Measurements from ENCODE around the gene GNG2. TPM values are rescaled to one million over a fixed set of nuclear protein-coding genes. Genes with fewer than 3 reads are reported as not detected.
A peak's percentile ranks its signal among the peaks of the same experiment; 100 is the strongest.

The GNG2 gene
- total and polyA plus RNA-seq, 4 donors, result 5.3 to 31.9 (median 12.5) TPM

DNA sequence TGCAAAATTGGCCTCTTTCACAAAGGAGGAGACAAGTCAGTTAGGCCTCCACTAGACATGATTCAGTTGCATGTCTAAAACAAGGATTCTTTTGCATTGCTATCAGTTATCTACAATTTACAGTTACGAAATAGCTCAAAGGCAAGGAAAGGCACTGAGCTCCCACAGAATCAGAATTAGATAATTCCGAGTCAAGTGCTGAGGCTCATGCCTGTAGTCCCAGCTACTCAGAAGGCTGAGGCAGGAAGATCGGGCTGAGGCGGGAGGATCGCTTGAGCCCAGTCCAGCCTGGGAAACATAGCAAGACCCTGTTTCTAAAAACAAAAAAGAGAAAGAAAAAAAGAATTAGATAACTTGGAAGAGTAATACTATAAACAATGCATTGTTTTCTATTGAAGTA lies 116.7 kb downstream of the GNG2 start:
- intact Hi-C loops (cut with DNase I), result no loop called here
- ATAC-seq (ENCODE audit: low FRiP score), result no peak
- H3K27ac ChIP-seq (ENCODE audit: low read depth in 1 of 2, low read length in 2 of 2), result no peak overlapping the region
- H3K27me3 ChIP-seq (ENCODE audit: control insufficient read depth in 1 of 2, insufficient read depth in 2 of 2, low read length in 1 of 2), result no peaks in the 10 kb centered on the region
- no peaks in the 10 kb centered on the region for H3K36me3 ChIP-seq (ENCODE audit: control insufficient read depth in 1 of 2, insufficient read depth in 2 of 2, low read length in 1 of 2)
- H3K4me1 ChIP-seq (ENCODE audit: control insufficient read depth in 1 of 2, insufficient read depth in 2 of 2, low read length in 2 of 2), result peaks cover 0 to 2% of the 10 kb centered on the region in 2 donors
- DNase-seq, result no peak
- H3K9me3 ChIP-seq (ENCODE audit: control insufficient read depth, low read length), result no peaks in the 10 kb centered on the region
- WGBS, 2 donors, result 85 to 88% methylated on average over 5 of the region's 5 CpGs
- H3K4me3 ChIP-seq (ENCODE audit: low read length in 2 of 2), result no peak overlapping the region

DNA sequence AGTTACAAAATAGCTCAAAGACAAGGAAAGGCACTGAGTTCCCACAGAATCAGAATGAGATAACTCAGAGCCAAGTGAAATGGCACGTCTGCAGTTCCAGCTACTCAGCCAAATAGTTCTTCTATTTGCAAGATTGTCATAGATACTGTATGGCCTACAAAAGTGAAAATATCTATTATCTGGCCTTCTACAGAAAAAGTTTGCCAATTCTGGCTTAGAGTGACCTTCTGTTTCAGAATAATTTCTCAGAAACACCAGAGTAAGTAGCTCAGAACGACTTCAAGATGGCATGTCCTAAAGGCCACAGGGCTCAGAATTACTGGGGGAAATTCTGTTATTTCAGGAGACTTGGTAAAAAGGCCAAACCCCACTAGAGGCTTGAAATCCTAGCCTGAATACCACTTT lies 118.3 kb downstream of the GNG2 start:
- intact Hi-C loops (cut with DNase I), result no loop called here
- H3K4me1 ChIP-seq (ENCODE audit: control insufficient read depth in 1 of 2, insufficient read depth in 2 of 2, low read length in 2 of 2), result peaks cover 0 to 2% of the 10 kb centered on the region in 2 donors
- H3K9me3 ChIP-seq (ENCODE audit: control insufficient read depth, low read length), result no peaks in the 10 kb centered on the region
- no peak overlapping the region for H3K4me3 ChIP-seq (ENCODE audit: low read length in 2 of 2)
- ATAC-seq (ENCODE audit: low FRiP score) (no peak), DNase-seq (no peak)
- WGBS, 2 donors, result 4 to 8% methylated on average over 2 of the region's 2 CpGs
- H3K36me3 ChIP-seq (ENCODE audit: control insufficient read depth in 1 of 2, insufficient read depth in 2 of 2, low read length in 1 of 2), result no peaks in the 10 kb centered on the region
- H3K27me3 ChIP-seq (ENCODE audit: control insufficient read depth in 1 of 2, insufficient read depth in 2 of 2, low read length in 1 of 2), result no peaks in the 10 kb centered on the region
- no peak overlapping the region for H3K27ac ChIP-seq (ENCODE audit: low read depth in 1 of 2, low read length in 2 of 2)

DNA sequence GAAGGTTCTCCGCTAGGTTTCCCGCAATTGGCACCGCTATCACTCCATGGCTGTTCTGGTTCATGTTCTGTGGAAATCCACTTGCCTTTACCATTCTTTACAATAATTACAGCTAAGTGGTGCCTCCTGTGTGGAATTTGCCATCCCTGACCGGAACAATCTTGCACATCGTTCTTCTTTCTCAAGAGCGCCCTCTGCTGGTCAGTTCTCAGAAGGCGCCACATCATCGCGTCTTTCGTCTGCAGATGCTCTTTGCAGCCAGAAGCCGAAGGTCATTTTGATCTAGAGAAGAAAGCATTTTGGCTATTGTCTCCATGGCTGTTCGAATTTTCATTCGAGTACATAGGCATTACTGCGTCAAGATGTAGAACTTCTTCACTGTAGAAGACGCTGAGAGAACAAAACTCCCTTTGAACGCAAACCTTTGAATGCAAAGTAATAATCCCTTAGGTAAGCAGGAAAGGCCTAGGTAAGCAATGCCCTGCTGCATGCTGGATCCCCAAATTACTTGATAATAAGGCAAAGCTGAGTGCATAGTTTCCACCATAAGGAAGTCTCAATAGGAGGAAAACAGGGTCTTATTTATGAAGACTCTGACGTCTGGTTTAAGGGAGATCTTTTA lies 118.8 kb downstream of the GNG2 start:
- H3K36me3 ChIP-seq (ENCODE audit: control insufficient read depth in 1 of 2, insufficient read depth in 2 of 2, low read length in 1 of 2), result no peaks in the 10 kb centered on the region
- no peak overlapping the region for H3K27ac ChIP-seq (ENCODE audit: low read depth in 1 of 2, low read length in 2 of 2)
- H3K9me3 ChIP-seq (ENCODE audit: control insufficient read depth, low read length), result no peaks in the 10 kb centered on the region
- H3K4me1 ChIP-seq (ENCODE audit: control insufficient read depth in 1 of 2, insufficient read depth in 2 of 2, low read length in 2 of 2), result peaks cover 0 to 2% of the 10 kb centered on the region in 2 donors
- no peaks in the 10 kb centered on the region for H3K27me3 ChIP-seq (ENCODE audit: control insufficient read depth in 1 of 2, insufficient read depth in 2 of 2, low read length in 1 of 2)
- intact Hi-C loops (cut with DNase I), result no loop called here
- DNase-seq (peak; percentile 87 to 91), ATAC-seq (ENCODE audit: low FRiP score) (peak; percentile 82)
- no peak overlapping the region for H3K4me3 ChIP-seq (ENCODE audit: low read length in 2 of 2)
- 20% methylated on average over 17 of the region's 17 CpGs for WGBS, 2 donors

DNA sequence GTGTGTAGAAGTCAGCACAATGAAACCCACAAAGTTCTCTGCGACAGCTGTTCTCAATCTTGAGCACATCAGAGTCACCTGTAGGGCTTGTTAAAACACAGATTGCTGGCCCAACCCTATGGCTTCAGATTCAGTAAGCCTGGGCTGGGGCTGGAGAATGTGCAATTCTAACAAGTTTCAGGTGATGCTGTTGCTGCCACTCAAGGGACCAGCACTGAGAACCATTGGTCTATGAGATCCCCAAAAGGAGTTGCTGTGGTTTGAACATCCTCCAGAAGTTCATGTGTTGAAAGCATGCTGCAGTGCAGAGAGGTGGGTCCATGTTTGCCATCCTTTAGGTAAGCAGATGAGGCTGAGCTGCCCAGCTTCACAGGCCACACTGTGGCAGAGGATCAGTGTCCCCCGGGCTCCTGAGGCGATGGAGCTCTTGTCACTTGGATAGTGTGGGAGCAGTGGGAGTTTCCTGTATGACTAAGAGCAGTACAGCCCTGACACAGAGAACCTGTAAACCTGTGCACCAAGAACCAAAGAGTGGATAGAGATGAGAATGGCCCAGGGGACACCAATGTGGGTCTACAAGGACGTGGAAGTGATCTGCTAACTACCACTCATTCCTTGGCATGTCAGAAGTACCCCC lies 120.9 kb downstream of the GNG2 start:
- intact Hi-C loops (cut with DNase I), result no loop called here
- Histone ChIP-seq H3K4me3 (ENCODE audit: low read length in 2 of 2) (no peak overlapping the region), H3K27me3 (ENCODE audit: control insufficient read depth in 1 of 2, insufficient read depth in 2 of 2, low read length in 1 of 2) (no peaks in the 10 kb centered on the region), H3K9me3 (ENCODE audit: control insufficient read depth, low read length) (no peaks in the 10 kb centered on the region), H3K27ac (ENCODE audit: low read depth in 1 of 2, low read length in 2 of 2) (no peak overlapping the region), H3K36me3 (ENCODE audit: control insufficient read depth in 1 of 2, insufficient read depth in 2 of 2, low read length in 1 of 2) (no peaks in the 10 kb centered on the region), H3K4me1 (ENCODE audit: control insufficient read depth in 1 of 2, insufficient read depth in 2 of 2, low read length in 2 of 2) (no peaks in the 10 kb centered on the region)
- no peak for DNase-seq
- no peak for ATAC-seq (ENCODE audit: low FRiP score)
- 95 to 96% methylated on average over 4 of the region's 4 CpGs for WGBS, 2 donors

DNA sequence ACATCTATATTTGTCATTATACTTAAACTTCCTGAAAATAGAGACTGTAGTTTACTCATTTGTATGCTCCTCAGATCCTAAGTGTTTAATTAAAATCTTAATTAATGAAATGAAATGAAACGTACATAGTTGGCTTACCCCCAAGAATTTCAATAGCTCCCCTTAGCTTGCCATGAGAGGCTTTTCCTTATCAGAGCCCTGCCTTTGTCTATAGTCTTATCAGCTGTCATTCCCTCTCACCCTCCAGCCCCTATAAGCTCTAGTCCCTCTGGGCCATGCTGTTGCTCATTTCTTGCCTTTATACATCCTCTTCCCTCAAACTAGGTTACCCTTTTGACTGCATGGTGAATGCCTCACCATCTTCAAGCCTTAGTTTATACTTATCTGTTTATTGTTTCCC lies 127.8 kb downstream of the GNG2 start:
- Histone ChIP-seq H3K27me3 (ENCODE audit: control insufficient read depth in 1 of 2, insufficient read depth in 2 of 2, low read length in 1 of 2) (no peaks in the 10 kb centered on the region), H3K9me3 (ENCODE audit: control insufficient read depth, low read length) (no peaks in the 10 kb centered on the region), H3K4me3 (ENCODE audit: low read length in 2 of 2) (no peak overlapping the region), H3K36me3 (ENCODE audit: control insufficient read depth in 1 of 2, insufficient read depth in 2 of 2, low read length in 1 of 2) (no peaks in the 10 kb centered on the region), H3K27ac (ENCODE audit: low read depth in 1 of 2, low read length in 2 of 2) (no peak overlapping the region), H3K4me1 (ENCODE audit: control insufficient read depth in 1 of 2, insufficient read depth in 2 of 2, low read length in 2 of 2) (no peaks in the 10 kb centered on the region)
- DNase-seq, result no peak
- ATAC-seq (ENCODE audit: low FRiP score), result no peak
- WGBS, 2 donors, result 59 to 60% methylated on average over 1 of the region's 1 CpG
- intact Hi-C loops (cut with DNase I), result no loop called here

DNA sequence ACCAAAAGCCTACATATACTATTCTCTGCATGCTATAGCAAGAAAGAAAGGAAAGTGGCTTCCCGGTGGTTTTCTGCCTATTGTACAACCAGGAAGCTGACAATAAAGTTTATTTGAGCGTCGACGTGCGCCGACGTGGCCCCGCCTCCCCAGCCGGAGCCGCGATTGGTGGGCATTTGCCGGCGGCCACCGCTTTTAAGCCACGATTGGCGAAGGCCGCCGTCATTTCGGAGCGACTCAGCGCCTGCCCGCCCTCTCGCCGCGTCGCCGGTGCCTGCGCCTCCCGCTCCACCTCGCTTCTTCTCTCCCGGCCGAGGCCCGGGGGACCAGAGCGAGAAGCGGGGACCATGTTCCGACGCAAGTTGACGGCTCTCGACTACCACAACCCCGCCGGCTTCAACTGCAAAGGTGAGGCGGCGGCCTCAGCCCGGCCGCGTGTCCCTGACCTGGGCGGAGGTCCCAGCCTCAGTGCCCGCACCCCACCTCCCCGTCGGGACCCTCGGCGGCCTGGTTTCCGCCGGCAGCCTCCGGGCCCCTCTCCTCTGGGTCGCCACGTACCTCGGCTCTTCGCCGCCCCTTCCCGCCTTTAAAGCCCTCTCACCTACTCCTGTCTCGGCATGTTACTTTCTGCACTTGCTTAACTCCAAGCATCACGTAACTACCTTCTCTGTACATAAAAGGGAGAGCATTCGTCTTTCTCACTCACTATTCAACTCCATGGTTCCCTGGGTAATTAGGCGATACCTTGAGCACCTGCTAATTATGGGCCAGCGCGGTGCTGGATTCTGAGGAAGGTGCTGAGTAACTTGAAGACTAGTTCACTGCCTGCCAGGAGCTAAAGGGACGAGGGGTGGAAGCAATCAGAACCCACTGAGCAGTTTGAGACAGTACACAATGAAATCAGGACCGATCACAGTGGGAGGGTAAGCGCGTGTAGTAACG lies 129.2 kb downstream of the GNG2 start, which contains the start of gene RTRAF:
RTRAF (plus strand) TSS at position 254 of the 942 bp plus-strand sequence; CDS start at position 348, 94 bp downstream.
- Histone ChIP-seq H3K27ac (ENCODE audit: low read depth in 1 of 2, low read length in 2 of 2) (peak within 1 kb of the TSS; percentile 2 to 34), H3K9me3 (ENCODE audit: control insufficient read depth, low read length) (no peaks in the 10 kb centered on the region), H3K4me1 (ENCODE audit: control insufficient read depth in 1 of 2, insufficient read depth in 2 of 2, low read length in 2 of 2) (no peaks in the 10 kb centered on the region), H3K36me3 (ENCODE audit: control insufficient read depth in 1 of 2, insufficient read depth in 2 of 2, low read length in 1 of 2) (no peaks in the 10 kb centered on the region), H3K27me3 (ENCODE audit: control insufficient read depth in 1 of 2, insufficient read depth in 2 of 2, low read length in 1 of 2) (no peaks in the 10 kb centered on the region), H3K4me3 (ENCODE audit: low read length in 2 of 2) (peak within 1 kb of the TSS; percentile 75 to 91)
- ATAC-seq (ENCODE audit: low FRiP score) (peak; percentile 98), DNase-seq (peak; percentile 96 to 98)
- 0% methylated on average over 62 to 72 of the region's 72 CpGs for WGBS, 2 donors
- intact Hi-C loops (cut with DNase I), result no loop called here

DNA sequence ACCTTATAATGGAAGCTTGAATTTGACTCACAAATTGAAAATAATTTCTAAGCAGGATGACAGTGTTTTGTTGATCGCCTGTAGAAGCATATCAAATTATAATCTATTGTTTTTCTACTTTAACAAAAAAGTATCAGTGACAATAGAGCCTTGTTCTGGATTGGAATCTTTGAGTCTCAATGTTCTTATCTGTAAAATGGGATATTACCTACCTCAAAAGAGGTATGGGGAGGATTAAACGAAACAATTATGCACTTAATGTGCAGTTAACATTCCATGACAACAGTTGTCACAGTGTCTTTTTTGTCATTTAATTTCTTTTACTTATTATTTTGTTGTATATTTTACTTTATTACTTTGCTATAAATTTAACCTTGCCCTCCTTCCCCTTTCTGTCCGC lies 130.1 kb downstream of the GNG2 start:
- DNase-seq, result no peak
- Histone ChIP-seq H3K27me3 (ENCODE audit: control insufficient read depth in 1 of 2, insufficient read depth in 2 of 2, low read length in 1 of 2) (no peaks in the 10 kb centered on the region), H3K9me3 (ENCODE audit: control insufficient read depth, low read length) (no peaks in the 10 kb centered on the region), H3K27ac (ENCODE audit: low read depth in 1 of 2, low read length in 2 of 2) (no peak overlapping the region), H3K4me3 (ENCODE audit: low read length in 2 of 2) (peak overlapping the region; percentile 22 to 75), H3K36me3 (ENCODE audit: control insufficient read depth in 1 of 2, insufficient read depth in 2 of 2, low read length in 1 of 2) (no peaks in the 10 kb centered on the region), H3K4me1 (ENCODE audit: control insufficient read depth in 1 of 2, insufficient read depth in 2 of 2, low read length in 2 of 2) (no peaks in the 10 kb centered on the region)
- no peak for ATAC-seq (ENCODE audit: low FRiP score)
- intact Hi-C loops (cut with DNase I), result no loop called here
- WGBS, 2 donors, result 66 to 67% methylated on average over 3 of the region's 3 CpGs

DNA sequence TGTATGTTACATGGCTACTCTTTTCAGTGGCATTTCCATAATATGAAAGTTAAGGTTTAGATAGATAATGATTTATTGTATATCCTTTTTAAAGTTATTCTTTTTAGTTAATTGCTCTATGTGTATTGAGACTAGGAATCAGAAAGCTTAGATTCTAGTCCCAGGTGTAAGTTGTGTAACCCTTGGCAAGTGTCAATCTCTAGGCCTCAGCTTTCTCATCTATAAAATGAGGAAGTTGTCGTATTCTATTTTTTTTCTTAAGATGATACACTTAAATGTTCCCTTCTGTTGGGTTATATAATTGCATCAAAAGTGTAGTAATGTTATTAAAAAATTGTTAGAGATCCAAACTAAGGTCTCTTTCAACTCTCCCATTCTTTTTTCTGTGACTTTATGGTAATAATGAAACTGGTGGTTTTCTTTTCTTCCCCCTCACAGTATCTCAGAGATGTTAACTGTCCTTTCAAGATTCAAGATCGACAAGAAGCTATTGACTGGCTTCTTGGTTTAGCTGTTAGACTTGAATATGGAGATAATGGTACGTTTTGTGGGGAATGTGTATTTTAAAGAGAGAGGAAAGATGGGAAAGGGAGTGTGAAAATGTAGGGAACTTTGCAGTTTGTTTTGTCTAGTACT lies 133.0 kb downstream of the GNG2 start:
- Histone ChIP-seq H3K36me3 (ENCODE audit: control insufficient read depth in 1 of 2, insufficient read depth in 2 of 2, low read length in 1 of 2) (no peaks in the 10 kb centered on the region), H3K27ac (ENCODE audit: low read depth in 1 of 2, low read length in 2 of 2) (no peak overlapping the region), H3K27me3 (ENCODE audit: control insufficient read depth in 1 of 2, insufficient read depth in 2 of 2, low read length in 1 of 2) (no peaks in the 10 kb centered on the region), H3K4me1 (ENCODE audit: control insufficient read depth in 1 of 2, insufficient read depth in 2 of 2, low read length in 2 of 2) (no peaks in the 10 kb centered on the region), H3K4me3 (ENCODE audit: low read length in 2 of 2) (no peak overlapping the region), H3K9me3 (ENCODE audit: control insufficient read depth, low read length) (no peaks in the 10 kb centered on the region)
- 64 to 70% methylated on average over 3 of the region's 3 CpGs for WGBS, 2 donors
- no peak for DNase-seq
- ATAC-seq (ENCODE audit: low FRiP score), result no peak
- intact Hi-C loops (cut with DNase I), result no loop called here
